Adipocyte (in vitro differentiated cells): Measurements from ENCODE around the gene PARD3B.

Experiments
- DNase-seq: peaks from one replicate; pipeline ENCODE4 v3.0.0-alpha.2; 2015; ENCODE audit warnings: low read depth
- H3K27me3 ChIP-seq: replicated peaks from 2 replicates; pipeline ENCODE4 v1.7.0; 2013; ENCODE audit warnings: mild to moderate bottlenecking, low read length, moderate library complexity; ENCODE audit not compliant: control insufficient read depth, insufficient read depth
- H3K36me3 ChIP-seq: 2 replicates; pipeline ENCODE4 v1.7.0; 2013; ENCODE audit warnings: low read length, mild to moderate bottlenecking, moderate library complexity; ENCODE audit not compliant: control insufficient read depth, insufficient read depth, severe bottlenecking
- H3K4me1 ChIP-seq: 2 replicates; pipeline ENCODE4 v1.7.0; 2013; ENCODE audit warnings: mild to moderate bottlenecking, low read length, moderate library complexity; ENCODE audit not compliant: control insufficient read depth, insufficient read depth
- H3K4me3 ChIP-seq: 2 replicates; pipeline ENCODE4 v1.7.0; 2013; ENCODE audit warnings: mild to moderate bottlenecking, low read length, moderate library complexity
- H3K9ac ChIP-seq: 2 replicates; pipeline ENCODE4 v1.7.0; 2013; ENCODE audit warnings: mild to moderate bottlenecking, low read length, moderate library complexity
- H3K9me3 ChIP-seq: 2 replicates; pipeline ENCODE4 v1.7.0; 2013; ENCODE audit warnings: mild to moderate bottlenecking, low read length, moderate library complexity; ENCODE audit not compliant: control insufficient read depth

The PARD3B gene

DNA sequence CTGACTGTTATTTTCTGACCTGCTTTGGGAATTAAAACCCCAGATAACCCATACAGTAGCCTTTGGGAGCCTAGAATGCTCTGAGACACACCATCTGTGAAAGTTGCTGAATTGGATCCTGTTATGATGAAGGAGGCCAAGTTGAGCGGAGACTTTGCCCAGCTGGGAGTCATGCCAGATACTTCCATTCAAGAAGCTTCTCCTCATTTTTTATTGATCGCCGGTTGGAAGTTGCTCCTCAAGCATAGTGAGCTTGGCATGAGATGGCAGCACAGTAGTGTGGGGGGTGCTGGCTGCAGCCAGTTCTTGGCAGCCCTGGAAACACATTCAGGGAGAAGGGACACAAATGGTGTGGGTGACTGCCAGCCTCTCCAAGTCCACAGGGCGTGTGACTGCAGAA lies 866.3 kb downstream of the PARD3B start:
- H3K36me3 ChIP-seq = no peaks in the 10 kb centered on the region
- H3K27me3 ChIP-seq = no peaks in the 10 kb centered on the region
- H3K9ac ChIP-seq = no peak overlapping the region
- no peak for DNase-seq
- H3K9me3 ChIP-seq = no peaks in the 10 kb centered on the region
- peaks cover 32% of the 10 kb centered on the region for H3K4me1 ChIP-seq
- H3K4me3 ChIP-seq = no peak overlapping the region

DNA sequence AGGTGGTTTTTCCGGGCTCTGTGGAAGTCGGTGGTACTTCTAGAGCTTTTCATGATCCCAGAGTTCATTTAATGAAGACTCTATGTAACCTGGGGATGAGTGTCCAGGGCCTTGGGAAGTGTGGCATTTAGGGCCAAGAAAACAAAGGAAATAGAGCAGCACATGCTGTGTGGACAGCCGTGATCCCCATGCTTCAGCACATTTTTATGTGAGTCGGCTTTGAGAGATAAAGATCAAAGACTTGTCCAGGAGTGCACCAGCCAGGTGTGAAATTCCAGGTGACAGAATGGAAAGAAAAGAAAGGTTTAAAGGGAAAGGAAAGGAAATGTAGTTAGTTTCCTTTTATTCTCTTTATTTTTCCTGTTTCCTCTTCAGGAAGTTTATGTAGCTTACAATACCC lies 879.1 kb downstream of the PARD3B start:
- DNase-seq = no peak
- Histone ChIP-seq H3K4me3 (no peak overlapping the region), H3K9ac (no peak overlapping the region), H3K4me1 (peaks cover 4% of the 10 kb centered on the region), H3K36me3 (no peaks in the 10 kb centered on the region), H3K27me3 (no peaks in the 10 kb centered on the region), H3K9me3 (no peaks in the 10 kb centered on the region)

DNA sequence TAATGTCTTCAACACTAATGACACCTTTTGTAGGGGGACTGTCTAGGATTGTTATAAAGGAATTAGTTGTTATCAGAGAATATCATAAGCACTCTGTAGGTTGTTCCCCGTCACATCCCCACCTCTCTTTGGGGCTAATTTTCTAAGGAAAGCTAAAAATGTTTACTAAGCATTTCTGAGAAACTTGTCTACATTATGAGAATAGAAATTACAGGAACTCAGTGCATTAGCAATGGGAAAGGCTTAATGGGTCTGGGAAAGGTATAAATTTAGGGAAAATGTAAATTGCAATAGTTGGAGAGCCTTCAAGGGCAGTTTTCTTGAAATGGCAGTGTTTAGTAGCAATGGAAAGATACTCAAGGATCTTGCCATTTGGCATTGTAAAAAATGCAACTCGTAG lies 879.8 kb downstream of the PARD3B start:
- Histone ChIP-seq H3K4me3 (no peak overlapping the region), H3K9ac (no peak overlapping the region), H3K9me3 (no peaks in the 10 kb centered on the region), H3K4me1 (peaks cover 4% of the 10 kb centered on the region), H3K36me3 (no peaks in the 10 kb centered on the region), H3K27me3 (no peaks in the 10 kb centered on the region)
- no peak for DNase-seq

DNA sequence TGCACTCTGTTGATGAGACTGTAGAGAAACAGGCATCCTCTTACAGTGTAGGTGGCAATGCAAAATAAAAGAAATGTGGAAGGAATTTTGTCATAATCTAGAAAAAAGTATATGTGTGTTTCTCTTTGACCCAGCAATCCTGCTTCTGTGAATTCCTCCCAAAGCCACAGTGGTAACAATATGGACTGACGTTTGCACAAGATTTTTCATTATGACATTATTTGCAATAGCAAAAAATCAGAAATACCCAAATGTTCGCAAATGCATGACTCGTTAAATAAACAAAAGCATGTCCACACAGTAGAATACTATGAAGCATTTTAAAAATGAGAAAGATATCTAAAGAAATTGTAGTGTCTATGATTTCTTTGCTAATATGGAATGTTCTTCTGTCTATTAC lies 881.8 kb downstream of the PARD3B start:
- H3K9ac ChIP-seq = no peak overlapping the region

DNA sequence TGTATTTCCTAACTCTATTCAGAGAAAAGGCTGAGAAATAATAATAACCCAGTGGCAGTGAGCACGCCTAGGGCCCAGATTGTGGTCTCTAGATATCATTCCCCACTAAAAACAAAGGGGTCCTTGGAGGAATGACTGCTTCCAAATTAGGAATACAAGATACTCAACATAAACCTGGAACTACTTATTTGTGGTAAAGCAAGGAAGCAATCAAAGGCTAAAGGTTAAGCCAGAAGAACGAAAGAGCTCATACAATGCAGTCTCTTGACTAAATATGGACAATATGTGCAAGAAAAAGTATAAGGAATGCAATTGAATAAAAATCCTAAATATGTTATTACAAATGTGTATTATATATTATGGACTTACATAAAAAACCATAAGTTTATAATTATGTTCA lies 883.5 kb downstream of the PARD3B start:
- peaks cover 4% of the 10 kb centered on the region for H3K4me1 ChIP-seq
- no peak for DNase-seq
- H3K9me3 ChIP-seq = no peaks in the 10 kb centered on the region
- no peaks in the 10 kb centered on the region for H3K27me3 ChIP-seq
- no peak overlapping the region for H3K4me3 ChIP-seq
- no peak overlapping the region for H3K9ac ChIP-seq
- no peaks in the 10 kb centered on the region for H3K36me3 ChIP-seq

More for the DNA sequence above, 881.8 kb downstream of the PARD3B start:
- Histone ChIP-seq H3K36me3 (no peaks in the 10 kb centered on the region), H3K27me3 (no peaks in the 10 kb centered on the region), H3K4me3 (no peak overlapping the region), H3K9me3 (no peaks in the 10 kb centered on the region), H3K4me1 (peaks cover 4% of the 10 kb centered on the region)
- peak; percentile 84 for DNase-seq

DNA sequence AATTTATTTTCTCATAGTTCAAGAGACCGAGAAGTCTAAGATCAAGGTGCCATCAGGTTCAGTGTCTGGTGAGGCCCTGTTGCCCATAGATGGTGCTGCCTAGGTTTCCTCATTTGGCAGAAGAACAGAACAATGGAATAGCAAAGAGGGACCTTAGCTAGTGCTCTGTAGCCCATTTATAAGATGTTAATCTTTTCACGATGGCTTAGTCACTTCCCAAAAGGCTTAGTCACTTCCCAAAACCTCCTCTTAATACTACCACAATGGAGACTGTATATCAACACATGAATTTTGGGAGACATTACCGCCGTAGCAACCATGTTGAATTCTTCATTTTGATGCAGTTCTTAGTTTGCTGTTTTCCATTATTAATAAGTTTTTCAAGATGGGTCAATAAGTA lies 890.7 kb downstream of the PARD3B start:
- Histone ChIP-seq H3K9me3 (peaks cover 7% of the 10 kb centered on the region), H3K9ac (no peak overlapping the region), H3K36me3 (peaks cover 3% of the 10 kb centered on the region), H3K27me3 (no peaks in the 10 kb centered on the region), H3K4me1 (peaks cover 4% of the 10 kb centered on the region), H3K4me3 (no peak overlapping the region)
- no peak for DNase-seq

DNA sequence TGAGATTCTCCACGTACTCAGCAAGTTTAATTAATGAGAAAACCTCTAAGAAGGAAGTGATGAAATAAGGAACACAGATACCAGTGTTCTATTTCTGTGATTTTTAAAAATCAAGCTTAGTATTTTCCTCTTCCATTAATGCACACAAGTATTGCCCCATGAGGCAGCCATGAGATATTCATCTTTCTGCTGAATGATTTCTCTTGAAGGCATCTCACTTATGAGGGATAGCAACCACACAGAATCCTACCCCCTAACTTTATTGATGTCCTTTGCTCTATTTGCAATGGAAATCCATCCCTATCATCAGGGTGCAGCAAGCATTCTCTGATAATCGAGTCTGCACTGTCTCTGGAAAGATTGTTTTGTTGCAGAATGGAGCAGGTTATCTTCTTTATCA lies 893.0 kb downstream of the PARD3B start:
- Histone ChIP-seq H3K36me3 (peaks cover 3% of the 10 kb centered on the region), H3K27me3 (no peaks in the 10 kb centered on the region), H3K4me3 (no peak overlapping the region), H3K9me3 (peaks cover 10% of the 10 kb centered on the region), H3K4me1 (peaks cover 4% of the 10 kb centered on the region), H3K9ac (no peak overlapping the region)
- peak; percentile 24 for DNase-seq

DNA sequence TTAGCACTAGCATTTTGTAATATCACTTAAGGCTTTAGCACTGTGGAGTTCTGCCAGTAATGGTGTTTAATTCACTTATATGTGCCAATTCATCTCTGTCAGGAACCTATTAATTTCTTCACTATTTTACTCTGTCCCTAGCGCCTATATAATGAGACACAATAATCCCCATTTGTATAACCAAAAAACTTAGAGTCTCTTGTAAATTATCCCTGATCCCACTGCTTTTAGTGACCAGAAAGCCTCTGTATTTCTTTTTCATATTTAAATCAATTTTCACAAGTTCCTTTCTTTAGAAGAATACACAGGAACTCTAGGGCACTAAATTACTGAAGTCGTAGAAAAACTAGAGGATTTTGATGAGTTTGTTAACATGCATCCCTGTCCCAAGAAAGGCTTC lies 894.3 kb downstream of the PARD3B start:
- H3K4me3 ChIP-seq = no peak overlapping the region
- no peak overlapping the region for H3K9ac ChIP-seq
- H3K9me3 ChIP-seq = peaks cover 16% of the 10 kb centered on the region
- peaks cover 4% of the 10 kb centered on the region for H3K4me1 ChIP-seq
- no peaks in the 10 kb centered on the region for H3K27me3 ChIP-seq
- DNase-seq = no peak
- H3K36me3 ChIP-seq = peaks cover 6% of the 10 kb centered on the region

DNA sequence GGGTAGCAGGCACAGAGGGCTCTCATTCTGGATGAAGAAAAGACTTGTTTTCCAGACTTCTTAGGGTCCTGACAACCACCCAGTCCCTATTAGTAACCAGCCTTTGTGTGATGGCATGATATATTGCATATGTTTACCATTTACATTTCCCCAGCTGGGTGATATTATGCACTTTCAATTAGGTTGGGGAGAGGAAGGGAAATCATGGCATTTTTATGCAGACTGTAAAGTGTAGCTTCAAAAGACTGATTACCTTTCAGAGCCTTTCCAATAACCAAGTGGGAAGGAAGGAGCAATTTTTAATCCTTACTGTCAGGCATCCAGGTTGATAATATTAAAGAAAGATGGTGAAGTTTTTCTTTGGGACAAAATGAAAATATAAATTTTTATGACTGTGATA lies 896.2 kb downstream of the PARD3B start:
- no peak overlapping the region for H3K9ac ChIP-seq
- H3K36me3 ChIP-seq = peaks cover 6% of the 10 kb centered on the region
- peaks cover 4% of the 10 kb centered on the region for H3K4me1 ChIP-seq

DNA sequence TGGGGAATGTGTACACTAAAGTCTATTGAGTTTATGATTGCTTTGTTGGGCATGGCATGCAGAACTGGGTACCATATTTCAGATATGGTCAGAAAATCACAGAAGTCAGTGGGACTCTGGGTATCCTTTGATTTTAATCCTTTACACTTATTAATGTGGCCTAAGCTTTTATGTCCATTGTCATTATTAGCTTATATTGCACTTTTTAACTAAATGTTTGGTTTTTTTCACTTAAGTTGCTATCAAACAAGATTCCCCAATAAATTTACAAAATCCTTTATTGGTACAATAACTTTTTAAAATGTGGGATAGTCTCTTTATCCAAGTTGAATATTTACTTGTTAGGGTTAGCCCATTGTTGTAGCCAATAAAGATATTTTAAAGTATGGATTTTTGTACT lies 902.9 kb downstream of the PARD3B start:
- H3K9me3 ChIP-seq = peaks cover 6% of the 10 kb centered on the region

More for the DNA sequence above, 896.2 kb downstream of the PARD3B start:
- no peak overlapping the region for H3K4me3 ChIP-seq
- H3K27me3 ChIP-seq = no peaks in the 10 kb centered on the region
- peaks cover 9% of the 10 kb centered on the region for H3K9me3 ChIP-seq
- DNase-seq = no peak

DNA sequence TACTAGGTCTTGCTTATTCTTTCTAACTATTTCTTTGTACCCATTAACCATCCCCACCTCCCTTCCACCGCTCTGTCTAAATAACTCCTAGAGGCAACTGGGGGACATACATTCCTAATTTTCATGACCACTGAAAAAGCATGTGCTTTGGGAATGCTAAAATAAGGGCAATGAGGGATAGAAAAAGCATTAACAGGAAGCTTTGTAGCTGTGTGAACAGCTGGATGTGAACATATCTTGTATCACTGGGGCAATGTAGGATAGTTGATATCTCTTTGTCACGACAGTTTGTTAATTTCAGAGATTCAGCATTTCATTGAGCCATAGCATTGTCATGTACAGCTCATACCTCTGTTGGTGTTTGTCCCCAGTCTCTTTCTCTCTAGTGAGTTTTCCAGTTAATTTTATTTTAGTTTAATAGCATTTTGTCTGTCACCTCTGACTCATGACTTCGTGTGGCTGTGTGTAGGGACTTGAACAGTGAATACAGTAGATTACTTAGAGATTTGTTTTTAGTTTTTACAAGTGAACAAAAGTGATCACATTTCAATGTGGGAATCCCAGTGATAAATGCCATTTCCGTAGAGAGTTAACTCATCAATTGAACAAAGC lies 906.7 kb downstream of the PARD3B start:
- DNase-seq = no peak
- Histone ChIP-seq H3K36me3 (no peaks in the 10 kb centered on the region), H3K4me3 (no peak overlapping the region), H3K9me3 (no peaks in the 10 kb centered on the region), H3K9ac (no peak overlapping the region), H3K4me1 (no peaks in the 10 kb centered on the region), H3K27me3 (no peaks in the 10 kb centered on the region)

More for the DNA sequence above, 902.9 kb downstream of the PARD3B start:
- no peak overlapping the region for H3K4me3 ChIP-seq
- H3K4me1 ChIP-seq = no peaks in the 10 kb centered on the region
- H3K36me3 ChIP-seq = peaks cover 3% of the 10 kb centered on the region
- no peaks in the 10 kb centered on the region for H3K27me3 ChIP-seq
- H3K9ac ChIP-seq = no peak overlapping the region
- no peak for DNase-seq

DNA sequence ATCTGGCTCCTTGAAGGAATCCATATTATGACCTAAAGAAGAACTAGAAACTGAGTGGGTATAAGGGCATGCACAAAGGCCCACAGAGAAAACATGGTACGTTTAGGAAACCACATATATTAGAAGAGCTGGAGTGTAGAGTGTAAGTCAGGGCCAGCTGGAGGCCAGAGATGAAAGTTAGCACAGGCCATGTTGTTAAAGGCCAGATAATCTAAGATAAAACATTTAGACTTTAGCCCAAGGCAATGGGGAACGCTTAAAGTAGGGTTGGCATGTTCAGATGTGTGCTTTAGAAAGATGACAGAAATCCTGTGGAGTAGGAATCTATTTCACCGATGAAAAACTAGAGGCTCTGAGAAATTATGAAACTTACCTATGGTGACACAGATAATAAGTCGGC lies 907.9 kb downstream of the PARD3B start:
- H3K9ac ChIP-seq = no peak overlapping the region
- DNase-seq = no peak
- no peak overlapping the region for H3K4me3 ChIP-seq
- H3K36me3 ChIP-seq = no peaks in the 10 kb centered on the region
- H3K4me1 ChIP-seq = no peaks in the 10 kb centered on the region
- H3K27me3 ChIP-seq = no peaks in the 10 kb centered on the region
- no peaks in the 10 kb centered on the region for H3K9me3 ChIP-seq
